Tibial artery (tissue), 4 donors: ENCODE measurements around the gene ELP5.

Experiments
- DNase-seq, 2 donors: peaks; one replicate each; pipeline ENCODE4 v3.0.0-alpha.2; 2019
- H3K27ac ChIP-seq, 2 donors: fragments of 200-600 bp; sonication (generic) in 1 of 2; 1 replicate in 1 of 2; 2 replicates in 1 of 2; pipeline ENCODE4 v1.5.1; 2018 to 2019; ENCODE audit warnings: mild to moderate bottlenecking in 1 of 2
- H3K27me3 ChIP-seq, 2 donors: fragments of 200-600 bp; sonication (generic) in 1 of 2; one replicate each; pipeline versions ENCODE4 v1.5.1 to v1.6.0; 2016 to 2019
- H3K36me3 ChIP-seq, 3 donors: fragments of 200-600 bp; sonication (generic) in 2 of 3; one replicate each; pipeline ENCODE4 v1.5.1; 2016 to 2019; ENCODE audit warnings: mild to moderate bottlenecking in 2 of 3
- H3K4me1 ChIP-seq, 4 donors: fragments of 200-600 bp; sonication (generic) in 2 of 4; 1 replicate in 3 of 4; 2 replicates in 1 of 4; pipeline ENCODE4 v1.5.1; 2016 to 2019
- H3K4me3 ChIP-seq, 2 donors: fragments of 200-600 bp; sonication (generic) in 1 of 2; 1 replicate in 1 of 2; 2 replicates in 1 of 2; pipeline ENCODE4 v1.5.1; 2018 to 2019; ENCODE audit warnings: mild to moderate bottlenecking in 2 of 2
- H3K9me3 ChIP-seq, 3 donors: fragments of 200-600 bp; sonication (generic) in 1 of 3; one replicate each; pipeline ENCODE4 v1.5.1; 2016 to 2019
- intact Hi-C: fragments of 100-400 bp; cut with DNase I; formaldehyde crosslinking; loops from one replicate; pipeline ENCODE4 v1.15.0; 2023; ENCODE audit warnings: low total_unique reads
- TF ChIP-seq, protein P1 (sequence below), 2 experiments: fragments of 200-600 bp in 1 of 2; fragments of 450-650 bp in 1 of 2; IDR thresholded peaks; one replicate each; pipeline ENCODE4 v1.5.1; 2017 to 2019; ENCODE audit warnings: antibody characterized with exemption in 2 of 2, mild to moderate bottlenecking in 1 of 2, moderate library complexity in 1 of 2

Gene ELP5

DNA sequence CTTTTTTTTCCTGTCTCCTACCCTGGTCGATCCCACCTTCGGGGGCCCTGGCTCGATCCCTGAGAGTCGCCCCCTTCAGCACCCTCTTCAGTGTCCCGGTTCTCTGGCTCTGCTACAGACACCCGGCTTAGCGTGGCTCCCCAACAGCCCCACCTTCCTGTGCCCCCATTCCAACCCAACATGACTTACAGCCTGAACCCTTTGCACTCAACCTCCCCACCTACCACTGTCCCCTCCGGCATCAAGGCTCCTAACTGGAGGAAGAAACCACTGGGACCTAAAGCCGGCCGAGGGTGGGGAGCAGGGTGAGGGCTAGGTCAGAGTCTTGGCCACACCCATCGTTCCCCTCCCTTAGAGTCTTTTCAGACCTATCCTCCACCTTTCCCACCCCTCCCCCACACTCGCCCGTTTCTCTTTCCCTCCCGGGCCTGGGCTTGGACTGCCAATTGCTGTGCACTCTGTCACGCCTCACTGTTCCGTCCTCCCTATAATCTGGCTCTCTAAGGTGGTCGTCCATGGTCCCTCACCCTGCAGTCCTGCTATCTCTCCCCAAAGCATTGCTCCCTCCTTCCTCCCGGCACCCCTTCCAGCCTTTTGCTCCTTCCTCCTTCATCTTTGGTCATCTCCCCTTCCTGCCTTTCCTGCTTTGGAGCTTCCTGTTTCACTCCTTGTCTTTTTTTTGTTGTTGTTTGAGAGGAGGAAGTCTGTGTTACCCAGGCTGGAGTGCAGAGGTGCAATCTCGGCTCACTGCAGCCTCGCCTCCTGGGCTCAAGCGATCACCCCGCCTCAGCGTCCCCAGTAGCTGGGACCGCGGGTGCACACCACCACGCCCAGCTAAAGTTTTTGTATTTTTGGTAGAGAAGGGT is 11.2 kb downstream of the ELP5 start:
- H3K36me3 ChIP-seq, result peaks cover 6 to 21% (median 17%) of the 10 kb centered on the region in 3 donors
- peaks cover 0 to 38% (median 21%) of the 10 kb centered on the region in 4 donors for H3K4me1 ChIP-seq
- intact Hi-C loops, result loop anchor here (5.0 kb wide), 1 partner anchor 39 kb away; no protein-coding TSS in a partner anchor
- no peak for DNase-seq
- no peaks in the 10 kb centered on the region for H3K9me3 ChIP-seq
- peaks cover 6 to 69% of the 10 kb centered on the region in 2 donors for H3K27me3 ChIP-seq
- no peak overlapping the region for H3K27ac ChIP-seq
- TF ChIP-seq, protein P1, sequence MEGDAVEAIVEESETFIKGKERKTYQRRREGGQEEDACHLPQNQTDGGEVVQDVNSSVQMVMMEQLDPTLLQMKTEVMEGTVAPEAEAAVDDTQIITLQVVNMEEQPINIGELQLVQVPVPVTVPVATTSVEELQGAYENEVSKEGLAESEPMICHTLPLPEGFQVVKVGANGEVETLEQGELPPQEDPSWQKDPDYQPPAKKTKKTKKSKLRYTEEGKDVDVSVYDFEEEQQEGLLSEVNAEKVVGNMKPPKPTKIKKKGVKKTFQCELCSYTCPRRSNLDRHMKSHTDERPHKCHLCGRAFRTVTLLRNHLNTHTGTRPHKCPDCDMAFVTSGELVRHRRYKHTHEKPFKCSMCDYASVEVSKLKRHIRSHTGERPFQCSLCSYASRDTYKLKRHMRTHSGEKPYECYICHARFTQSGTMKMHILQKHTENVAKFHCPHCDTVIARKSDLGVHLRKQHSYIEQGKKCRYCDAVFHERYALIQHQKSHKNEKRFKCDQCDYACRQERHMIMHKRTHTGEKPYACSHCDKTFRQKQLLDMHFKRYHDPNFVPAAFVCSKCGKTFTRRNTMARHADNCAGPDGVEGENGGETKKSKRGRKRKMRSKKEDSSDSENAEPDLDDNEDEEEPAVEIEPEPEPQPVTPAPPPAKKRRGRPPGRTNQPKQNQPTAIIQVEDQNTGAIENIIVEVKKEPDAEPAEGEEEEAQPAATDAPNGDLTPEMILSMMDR (IDR thresholded peaks at IDR 0.05), result no peak
- no peak overlapping the region for H3K4me3 ChIP-seq

DNA sequence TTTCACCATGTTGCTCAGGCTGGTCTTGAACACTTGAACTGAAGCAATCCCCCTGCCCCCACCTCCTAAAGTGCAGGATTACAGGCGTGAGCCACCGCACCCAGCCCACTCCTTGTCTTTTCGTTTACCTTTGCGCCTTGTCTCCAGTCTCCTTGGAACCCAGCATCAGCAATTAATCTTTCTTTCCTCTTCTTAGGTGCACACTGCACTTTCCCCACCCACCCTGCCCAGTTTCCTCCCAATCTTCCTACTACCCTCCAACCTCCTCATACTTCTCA is 11.7 kb downstream of the ELP5 start:
- TF ChIP-seq, protein P1 (IDR thresholded peaks at IDR 0.05), result no peak
- H3K36me3 ChIP-seq, result peaks cover 2 to 16% (median 11%) of the 10 kb centered on the region in 3 donors
- H3K9me3 ChIP-seq, result no peaks in the 10 kb centered on the region
- peaks cover 6 to 74% of the 10 kb centered on the region in 2 donors for H3K27me3 ChIP-seq
- H3K27ac ChIP-seq, result no peak overlapping the region
- H3K4me1 ChIP-seq, result peaks cover 0 to 38% (median 21%) of the 10 kb centered on the region in 4 donors
- DNase-seq, result no peak
- intact Hi-C loops, result loop anchor here (5.0 kb wide), 1 partner anchor 39 kb away; no protein-coding TSS in a partner anchor
- no peak overlapping the region for H3K4me3 ChIP-seq

DNA sequence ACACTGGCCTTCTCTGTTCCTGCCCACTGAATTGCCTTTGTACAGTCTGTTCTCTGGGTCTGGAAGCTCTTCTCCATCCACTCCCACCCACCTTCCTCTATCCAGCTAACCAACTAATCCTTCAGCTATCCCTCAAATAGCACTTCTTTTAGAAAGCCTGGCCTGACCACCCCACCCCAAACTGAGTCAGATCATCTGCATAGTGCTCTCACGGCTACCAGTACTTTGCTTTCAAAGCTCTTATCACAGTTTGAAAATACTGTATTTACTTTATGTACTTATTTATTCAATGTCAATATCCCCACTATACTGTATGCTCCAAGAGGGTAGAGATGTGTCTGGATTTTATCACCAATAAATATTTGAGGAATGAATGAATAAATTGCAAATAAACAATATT is 14.8 kb downstream of the ELP5 start:
- Histone ChIP-seq H3K9me3 (no peaks in the 10 kb centered on the region), H3K4me1 (peaks cover 0 to 16% (median 9%) of the 10 kb centered on the region in 4 donors), H3K27ac (no peak overlapping the region), H3K4me3 (no peak overlapping the region), H3K36me3 (no peaks in the 10 kb centered on the region), H3K27me3 (peaks cover 6 to 79% of the 10 kb centered on the region in 2 donors)
- TF ChIP-seq, protein P1 (IDR thresholded peaks at IDR 0.05), result no peak
- DNase-seq, result no peak
- intact Hi-C loops, result no loop called here

DNA sequence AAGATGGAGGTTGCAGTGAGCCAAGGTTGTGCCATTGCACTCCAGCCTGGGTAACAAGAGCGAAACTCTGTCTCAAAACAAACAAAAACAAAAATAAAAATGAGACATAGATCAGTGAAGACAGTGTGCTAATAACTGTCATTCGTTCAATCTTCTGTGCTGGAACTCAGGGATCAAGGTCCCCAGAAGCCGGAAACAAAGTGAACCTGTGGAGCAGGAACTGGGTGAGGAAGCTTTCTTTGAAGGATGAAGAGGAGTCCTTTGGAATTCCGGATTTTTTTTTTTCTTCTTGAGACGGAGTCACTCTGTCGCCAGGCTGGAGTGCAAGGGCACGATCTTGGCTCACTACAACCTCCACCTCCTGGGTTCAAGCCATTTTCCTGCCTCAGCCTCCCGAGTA is 27.4 kb downstream of the ELP5 start:
- H3K27me3 ChIP-seq, result no peaks in the 10 kb centered on the region
- H3K4me1 ChIP-seq, result peaks cover 0 to 27% (median 21%) of the 10 kb centered on the region in 4 donors
- TF ChIP-seq, protein P1 (IDR thresholded peaks at IDR 0.05), result no peak
- intact Hi-C loops, result no loop called here
- no peaks in the 10 kb centered on the region for H3K36me3 ChIP-seq
- no peak overlapping the region for H3K27ac ChIP-seq
- DNase-seq, result no peak
- H3K4me3 ChIP-seq, result no peak overlapping the region
- H3K9me3 ChIP-seq, result no peaks in the 10 kb centered on the region

DNA sequence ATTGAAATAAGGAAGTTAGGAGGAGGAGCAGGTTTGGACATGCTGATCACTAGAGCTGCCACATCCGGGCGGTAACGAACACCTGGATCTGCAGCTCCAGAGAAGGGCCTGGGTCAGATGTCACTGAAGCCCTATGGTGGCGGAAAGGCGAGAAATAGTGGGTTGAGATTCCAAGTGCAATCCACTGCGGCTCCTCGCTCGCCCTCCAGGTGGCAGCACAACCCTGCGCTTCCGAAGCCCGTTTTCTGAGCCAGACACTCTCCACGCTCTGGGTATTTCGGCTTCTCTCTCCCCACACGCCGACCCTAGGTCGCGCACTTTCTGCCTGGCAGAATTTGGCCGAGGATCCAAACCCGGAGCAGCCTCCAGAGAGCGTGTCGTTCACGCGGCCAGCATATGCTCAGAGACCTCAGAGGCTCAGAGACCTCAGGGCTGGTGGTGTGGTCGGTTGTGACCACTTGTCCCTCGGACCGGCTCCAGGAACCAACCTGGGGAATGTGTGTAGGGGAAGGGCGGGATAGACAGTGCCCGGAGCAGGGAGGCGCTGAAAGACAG is 28.6 kb downstream of the ELP5 start:
- no peaks in the 10 kb centered on the region for H3K36me3 ChIP-seq
- TF ChIP-seq, protein P1 (IDR thresholded peaks at IDR 0.05), result peak; percentile 90 to 96
- intact Hi-C loops, result loop anchor here (1.0 kb wide), 1 partner anchor 16 kb away; no protein-coding TSS in a partner anchor
- no peaks in the 10 kb centered on the region for H3K9me3 ChIP-seq
- peak; percentile 70 to 91 for DNase-seq
- no peaks in the 10 kb centered on the region for H3K27me3 ChIP-seq
- peak overlapping the region; percentile 53 to 56 for H3K4me3 ChIP-seq
- peaks cover 0 to 27% (median 21%) of the 10 kb centered on the region in 4 donors for H3K4me1 ChIP-seq
- peak overlapping the region; percentile 93 to 94 for H3K27ac ChIP-seq
